Heart right ventricle (tissue), 16 donors: ENCODE data around the gene MDM1. TPM values are rescaled to one million over a fixed set of nuclear protein-coding genes. Genes with fewer than 3 reads are reported as not detected.

ENCODE experiments used
- ATAC-seq, 8 donors: fragments of 200-7000 bp; cut with Tn5 transposase; one replicate each; pipeline ENCODE4 v1.9.1; 2020; ENCODE audit warnings: mild to moderate bottlenecking in 8 of 8, moderate library complexity in 8 of 8, moderate number of reproducible peaks in 1 of 8
- DNase-seq, 2 donors: peaks; one replicate each; pipeline ENCODE4 v3.0.0-alpha.2; 2020
- H3K27ac ChIP-seq, 10 donors: fragments of 200-600 bp; sonication (generic) in 2 of 10; one replicate each; pipeline versions ENCODE4 v1.5.0 to v1.8.0; 2020 to 2022; ENCODE audit warnings: mild to moderate bottlenecking in 3 of 10
- H3K27me3 ChIP-seq, 7 donors: fragments of 200-600 bp; one replicate each; pipeline ENCODE4 v1.8.0; 2021 to 2022; ENCODE audit warnings: mild to moderate bottlenecking in 2 of 7
- H3K36me3 ChIP-seq, 9 donors: fragments of 200-600 bp; sonication (generic) in 1 of 9; one replicate each; pipeline versions ENCODE4 v1.5.0 to v1.8.0; 2020 to 2022; ENCODE audit warnings: mild to moderate bottlenecking in 2 of 9
- H3K4me1 ChIP-seq, 9 donors: fragments of 200-600 bp; sonication (generic) in 1 of 9; one replicate each; pipeline versions ENCODE4 v1.5.0 to v1.8.0; 2020 to 2022; ENCODE audit warnings: mild to moderate bottlenecking in 4 of 9
- H3K4me3 ChIP-seq, 10 donors: fragments of 200-600 bp; sonication (generic) in 2 of 10; one replicate each; pipeline versions ENCODE4 v1.5.0 to v1.8.0; 2020 to 2022; ENCODE audit warnings: mild to moderate bottlenecking in 7 of 10, moderate library complexity in 2 of 10
- H3K9me3 ChIP-seq, 11 donors: fragments of 200-600 bp in 10 of 11; sonication (generic) in 2 of 11; one replicate each; pipeline versions ENCODE4 v1.5.0 to v1.8.0; 2013 to 2022; ENCODE audit warnings: mild to moderate bottlenecking in 2 of 11, control low read depth in 1 of 11, moderate library complexity in 1 of 11
- WGBS, 2 donors: extraction: QIAGEN DNeasy Blood & Tissue Kit; methylation state at CpG; one replicate each; pipeline ENCODE4 v1.1.7; 2013; ENCODE audit warnings: inconsistent platforms in 1 of 2; 5-methylcytosine and 5-hydroxymethylcytosine counted together
- intact Hi-C, 10 donors: fragments of 100-400 bp; cut with DNase I; formaldehyde crosslinking; loops; one replicate each; pipeline versions ENCODE4 v1.11.1 to v1.14.2; 2022
- polyA plus RNA-seq, 2 donors: library from polyadenylated mRNA; stranded (reverse); fragments of 200-250 nt; gene quantifications; one replicate each; pipeline ENCODE4 v1.2.3, GENCODE V29; 2013
- total RNA-seq, 10 donors: library from RNA; stranded (reverse); fragmentation: NEBNext Ultra II Directional in 3 of 10; extraction: Animal tissue kit (Norgen Biotek cat#: 25700) in 3 of 10; gene quantifications; one replicate each; pipeline versions ENCODE4 v1.2.1 to v1.2.4, GENCODE V29; 2021 to 2023
- TF ChIP-seq, protein P1 (sequence below), 9 donors: fragments of 200-600 bp; sonication (generic) in 2 of 9; IDR thresholded peaks; one replicate each; pipeline versions ENCODE4 v1.5.0 to v1.8.0; 2021 to 2022; ENCODE audit warnings: antibody characterized with exemption in 9 of 9, mild to moderate bottlenecking in 5 of 9, moderate library complexity in 1 of 9
- donor health status: Arrhythmogenic right ventricular cardiomyopathy.
- donor health status: ischemic (EF 13 %, LVEDD 7.1; RV severe dilation, severe dysfunction).
- donor health status: healthy with polysubstance abuse.
- donor health status: DM: no; HTN: yes; CAD: no.
- donor health status: DM: no; HTN: no; CAD: no.
- donor health status: ischemic (EF 25% LVEDD 6.9; RV normal size, moderate dysfunction).
- donor health status: ischemic (EF 25% LVEDD 5.7; RV mildly dilated, moderate dysfunction).
- donor health status: healthy.
- donor health status: DM: yes; HTN: yes; CAD: no.
- donor health status: Ischemic cardiomyopathy.
- donor health status: ischemic (EF 35%, LVEDD 5.7; RV mildly dilated, moderate dysfunction).
- donor health status: nonischemic (EF 11% LVEDD 7.7; RV severe dilation, severe dysfunction).
- donor health status: DM: yes; HTN: yes; CAD: no.
- donor health status: PGD.
- donor health status: ischemic (EF 29% LVEDD 5.4; RV normal size, mild dysfunction).
- donor health status: nonischemic (EF 23%, LVEDD 6.1; RV moderate dilation, normal function).

MDM1 gene
- total and polyA plus RNA-seq, 12 donors, result 3.3 to 11.8 (median 6.2) TPM

DNA sequence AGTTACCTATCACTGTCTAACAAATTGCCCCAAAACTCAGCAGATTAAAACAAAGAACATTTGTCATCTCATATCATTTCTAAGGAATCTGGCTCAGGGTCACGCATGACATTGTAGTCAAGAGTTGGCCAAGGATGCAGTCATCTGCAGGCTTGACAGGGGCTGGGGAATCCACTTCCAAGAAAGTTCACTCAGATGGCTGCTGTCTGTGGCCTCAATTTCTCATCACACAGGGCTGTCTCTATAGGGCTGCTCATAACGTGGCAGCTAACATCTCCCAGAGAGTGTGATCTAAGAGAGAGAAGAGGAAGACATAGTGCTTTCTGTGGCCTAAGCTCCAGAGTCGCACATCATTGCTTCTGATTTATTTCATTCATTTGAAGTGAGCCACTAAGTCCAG lies 61.8 kb downstream of the MDM1 start:
- Histone ChIP-seq H3K27ac (no peak overlapping the region), H3K4me3 (no peak overlapping the region), H3K4me1 (peaks cover 0 to 14% (median 0%) of the 10 kb centered on the region in 9 donors), H3K36me3 (no peaks in the 10 kb centered on the region), H3K9me3 (no peaks in the 10 kb centered on the region), H3K27me3 (no peaks in the 10 kb centered on the region)
- intact Hi-C loops, result no loop called here
- TF ChIP-seq, protein P1, sequence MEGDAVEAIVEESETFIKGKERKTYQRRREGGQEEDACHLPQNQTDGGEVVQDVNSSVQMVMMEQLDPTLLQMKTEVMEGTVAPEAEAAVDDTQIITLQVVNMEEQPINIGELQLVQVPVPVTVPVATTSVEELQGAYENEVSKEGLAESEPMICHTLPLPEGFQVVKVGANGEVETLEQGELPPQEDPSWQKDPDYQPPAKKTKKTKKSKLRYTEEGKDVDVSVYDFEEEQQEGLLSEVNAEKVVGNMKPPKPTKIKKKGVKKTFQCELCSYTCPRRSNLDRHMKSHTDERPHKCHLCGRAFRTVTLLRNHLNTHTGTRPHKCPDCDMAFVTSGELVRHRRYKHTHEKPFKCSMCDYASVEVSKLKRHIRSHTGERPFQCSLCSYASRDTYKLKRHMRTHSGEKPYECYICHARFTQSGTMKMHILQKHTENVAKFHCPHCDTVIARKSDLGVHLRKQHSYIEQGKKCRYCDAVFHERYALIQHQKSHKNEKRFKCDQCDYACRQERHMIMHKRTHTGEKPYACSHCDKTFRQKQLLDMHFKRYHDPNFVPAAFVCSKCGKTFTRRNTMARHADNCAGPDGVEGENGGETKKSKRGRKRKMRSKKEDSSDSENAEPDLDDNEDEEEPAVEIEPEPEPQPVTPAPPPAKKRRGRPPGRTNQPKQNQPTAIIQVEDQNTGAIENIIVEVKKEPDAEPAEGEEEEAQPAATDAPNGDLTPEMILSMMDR (IDR thresholded peaks at IDR 0.05), result no peak
- ATAC-seq (no peak), DNase-seq (no peak)
- WGBS, 2 donors, result 84 to 86% methylated on average over 3 of the region's 3 CpGs

DNA sequence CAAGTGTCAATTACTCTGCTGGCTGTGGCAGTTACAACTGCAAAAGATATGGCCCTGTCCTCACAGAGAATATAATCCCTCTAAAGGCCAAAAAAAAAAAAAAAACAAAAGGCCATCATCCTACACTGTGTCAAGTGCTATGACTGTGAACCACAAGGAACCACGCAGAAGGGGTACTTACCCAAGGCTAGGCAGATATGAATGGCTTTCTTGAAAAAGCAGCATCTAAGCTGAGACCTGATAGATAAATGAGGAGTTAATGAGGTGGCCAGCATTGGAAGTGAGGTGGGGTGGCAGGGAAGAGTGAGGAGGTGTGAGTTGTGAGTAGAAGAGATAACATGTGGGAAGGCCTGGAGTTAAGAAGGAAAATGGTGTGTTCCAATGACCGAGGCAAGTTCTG lies 62.4 kb downstream of the MDM1 start:
- no peak for ATAC-seq

DNA sequence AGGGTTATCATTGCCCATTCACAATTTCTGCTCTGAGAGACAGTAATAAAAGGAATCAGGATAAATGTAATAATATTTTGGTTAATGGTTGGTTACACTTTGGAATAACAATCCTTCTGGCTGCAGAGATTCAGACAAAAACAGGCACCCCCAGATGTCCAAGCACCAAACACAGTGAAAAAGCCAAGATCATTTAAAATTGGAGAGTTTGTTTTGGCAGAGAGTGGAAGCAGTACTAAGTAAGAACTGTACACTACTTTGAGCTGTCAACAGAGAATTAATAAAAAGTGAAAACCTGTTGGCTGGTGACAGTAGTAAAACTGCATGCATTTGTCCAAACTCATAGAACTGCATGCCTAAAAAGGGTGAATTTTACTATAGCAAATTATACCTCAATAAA lies 63.2 kb downstream of the MDM1 start:
- Histone ChIP-seq H3K4me1 (peaks cover 0 to 14% (median 0%) of the 10 kb centered on the region in 9 donors), H3K4me3 (no peak overlapping the region), H3K36me3 (no peaks in the 10 kb centered on the region), H3K27me3 (no peaks in the 10 kb centered on the region), H3K27ac (no peak overlapping the region), H3K9me3 (no peaks in the 10 kb centered on the region)
- TF ChIP-seq, protein P1 (IDR thresholded peaks at IDR 0.05), result no peak
- DNase-seq (no peak), ATAC-seq (no peak)
- intact Hi-C loops, result no loop called here

More for the DNA sequence above, 62.4 kb downstream of the MDM1 start:
- DNase-seq, result no peak
- 86 to 95% methylated on average over 2 of the region's 2 CpGs for WGBS, 2 donors
- H3K4me1 ChIP-seq, result peaks cover 0 to 14% (median 0%) of the 10 kb centered on the region in 9 donors
- no peaks in the 10 kb centered on the region for H3K9me3 ChIP-seq
- H3K4me3 ChIP-seq, result no peak overlapping the region
- H3K27ac ChIP-seq, result no peak overlapping the region
- no peaks in the 10 kb centered on the region for H3K27me3 ChIP-seq
- intact Hi-C loops, result no loop called here
- H3K36me3 ChIP-seq, result no peaks in the 10 kb centered on the region
- TF ChIP-seq, protein P1 (IDR thresholded peaks at IDR 0.05), result no peak

DNA sequence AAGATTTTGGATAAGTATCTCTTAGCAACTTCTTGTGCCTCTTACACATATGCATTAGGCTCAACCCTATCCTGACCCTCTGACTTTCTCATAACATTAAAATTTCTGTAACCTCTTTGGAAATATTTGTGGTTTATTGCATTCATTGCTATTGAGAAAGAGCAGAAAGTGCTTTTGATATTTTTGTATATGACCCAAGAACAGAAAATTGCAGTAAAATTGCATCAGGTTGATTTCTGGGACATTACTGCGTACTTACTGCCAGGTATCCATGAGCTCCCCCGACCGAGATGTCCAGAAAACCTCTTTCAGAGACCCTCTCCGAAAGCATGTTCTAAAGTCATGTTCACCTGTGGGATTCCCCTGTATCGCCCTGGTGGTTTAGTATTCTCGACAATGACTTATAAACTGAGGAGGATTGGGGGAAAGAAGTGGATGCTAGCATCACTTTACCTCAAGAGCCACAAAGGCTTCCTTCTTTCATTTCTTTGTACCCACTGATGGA lies 64.2 kb downstream of the MDM1 start:
- TF ChIP-seq, protein P1 (IDR thresholded peaks at IDR 0.05), result no peak
- H3K27me3 ChIP-seq, result no peaks in the 10 kb centered on the region
- WGBS, 2 donors, result 86 to 91% methylated on average over 6 of the region's 6 CpGs
- H3K27ac ChIP-seq, result no peak overlapping the region
- H3K9me3 ChIP-seq, result no peaks in the 10 kb centered on the region
- no peaks in the 10 kb centered on the region for H3K36me3 ChIP-seq
- H3K4me3 ChIP-seq, result no peak overlapping the region
- no peak for DNase-seq
- peaks cover 0 to 14% (median 0%) of the 10 kb centered on the region in 9 donors for H3K4me1 ChIP-seq
- intact Hi-C loops, result no loop called here
- no peak for ATAC-seq
